ENCODE results near the gene USP3. TPM values are rescaled to one million over a fixed set of nuclear protein-coding genes. Genes with fewer than 3 reads are reported as not detected.

USP3 gene
- total and polyA plus RNA-seq, 9 of the 15 experiments (the other 6 are each of a cell fraction or from before 2014, with no cell fraction given): 17.3 to 54.3 (median 34.8) TPM

- TF ChIP-seq PPARD (CRISPR knock-in tag; IDR thresholded peaks at IDR 0.05) (no peak), CTCFL (IDR thresholded peaks at IDR 0.05; ENCODE audit: borderline replicate concordance, insufficient read depth, low read depth, low read length, poor library complexity, severe bottlenecking) (no peak), U2AF1 (optimal IDR thresholded peaks at IDR 0.05; ENCODE audit: low read depth, low read length) (no peak), ZNF436 (CRISPR knock-in tag; IDR thresholded peaks at IDR 0.05) (no peak), NUFIP1 (IDR thresholded peaks at IDR 0.05; ENCODE audit: partially characterized antibody) (no peak)
- DNase-seq (ENCODE audit: extremely low read depth in 1 of 4, low spot score in 3 of 4) (no peak), FAIRE-seq (no peak), ATAC-seq (no peak)
- ChIA-PET POLR2A (interaction anchor here (0.9 kb wide), 2 partner anchors 12 to 24 kb away, joined by 3 read pairs; no protein-coding TSS in a partner anchor), CTCF (ENCODE audit: low intra/inter-chr PET ratio) (interaction anchor here (1.1 kb wide), 1 partner anchor 452 kb away, joined by 3 read pairs; no protein-coding TSS in a partner anchor)
- H4K20me1 ChIP-seq (replicated peaks; ENCODE audit: control insufficient read depth, insufficient read depth, low read length): no peaks in the 10 kb centered on the region
- no peaks in the 10 kb centered on the region for H3K9me3 ChIP-seq (replicated peaks; ENCODE audit: control insufficient read depth, insufficient read depth, low read depth, low read length)
- peaks cover 87% of the 10 kb centered on the region for H3K36me3 ChIP-seq (ENCODE audit: control insufficient read depth, insufficient read depth, low read length)
- H3K27ac ChIP-seq (ENCODE audit: extremely low read depth, low read depth, low read length): no peak overlapping the region
- no peak overlapping the region for H3K9ac ChIP-seq (ENCODE audit: insufficient read depth in 1 of 2, low read depth in 2 of 2, low read length in 2 of 2)
- intact Hi-C loops (cut with micrococcal nuclease) (loop anchor here (2.0 to 10.0 kb wide), 3 partner anchors 280 to 544 kb away; partner anchors contain the start of gene SNX22), in situ Hi-C loops (cut with MboI) (loop anchor here (5.0 kb wide), 1 partner anchor 456 kb away; no protein-coding TSS in a partner anchor)
- H3K79me2 ChIP-seq (ENCODE audit: control insufficient read depth, insufficient read depth, low read length): no peaks in the 10 kb centered on the region
- peaks cover 0 to 11% of the 10 kb centered on the region in 2 experiments; a peak in 3 of 5 replicates for H3K4me1 ChIP-seq (replicated peaks in 1 of 2; ENCODE audit: control insufficient read depth in 2 of 2, insufficient read depth in 2 of 2, low read length in 2 of 2)
- no peak overlapping the region for H3K4me3 ChIP-seq
- BruUV-seq (replicated peaks): no TSS peak
- no peaks in the 10 kb centered on the region for H3K27me3 ChIP-seq (ENCODE audit: control insufficient read depth in 2 of 2, insufficient read depth in 2 of 2, low read length in 2 of 2)
- 94% methylated on average over 3 of the region's 3 CpGs for WGBS (ENCODE audit: insufficient coverage, low coverage, missing lambda C conversion rate)
- no peak overlapping the region for H3K4me2 ChIP-seq (ENCODE audit: insufficient read depth, low read length)
- H2AFZ ChIP-seq (ENCODE audit: low read depth, low read length): no peak overlapping the region
- no peaks in the 10 kb centered on the region for H3K9me1 ChIP-seq (ENCODE audit: control insufficient read depth, insufficient read depth, low read length)
Observed at GRCh38 chr15:63611177-63611576, 106.8 kb downstream of the USP3 start.

All from K562 (cell line).